Stimulated activated CD8-positive, alpha-beta memory T cell treated with anti-CD3 and anti-CD28 coated beads, Interleukin-12 subunit alpha, Interleukin-12 subunit beta, amount 100 ng/mL, for 24 hours (primary cell): ENCODE data around the gene TRMU.
A peak's percentile ranks its signal among the peaks of the same experiment; 100 is the strongest.

Experiments used
- DNase-seq: peaks from one replicate; pipeline ENCODE4 v3.0.0-alpha.2; 2020; ENCODE audit errors: extremely low read depth

Gene TRMU

GRCh38 chr22:46355996-46356471 is 20.5 kb downstream of the TRMU start:
- DNase-seq: no peak

GRCh38 chr22:46356496-46357480 is 21.3 kb downstream of the TRMU start:
- DNase-seq: no peak

- DNase-seq: no peak
Observed at GRCh38 chr22:46357711-46358520, 22.4 kb downstream of the TRMU start.

GRCh38 chr22:46358766-46359165 is 23.3 kb downstream of the TRMU start:
- DNase-seq: no peak

- no peak for DNase-seq
Observed at GRCh38 chr22:46359362-46359761, 23.8 kb downstream of the TRMU start.

- no peak for DNase-seq
Observed at GRCh38 chr22:46360097-46360496, 24.6 kb downstream of the TRMU start.

- no peak for DNase-seq
Observed at GRCh38 chr22:46360891-46361290, 25.4 kb downstream of the TRMU start.

GRCh38 chr22:46361826-46362202 is 26.3 kb downstream of the TRMU start:
- DNase-seq: no peak

- DNase-seq: no peak
Observed at GRCh38 chr22:46362203-46362933, 26.9 kb downstream of the TRMU start.

GRCh38 chr22:46362934-46363515 is 27.5 kb downstream of the TRMU start:
- DNase-seq: no peak

- DNase-seq: no peak
Observed at GRCh38 chr22:46363611-46364321, 28.3 kb downstream of the TRMU start.

- DNase-seq: no peak
Observed at GRCh38 chr22:46364341-46365165, 29.0 kb downstream of the TRMU start.

GRCh38 chr22:46365166-46365624 is 29.7 kb downstream of the TRMU start:
- DNase-seq: no peak

GRCh38 chr22:46366327-46366731 is 30.8 kb downstream of the TRMU start:
- DNase-seq: no peak

- no peak for DNase-seq
Observed at GRCh38 chr22:46366801-46367706, 31.5 kb downstream of the TRMU start.

- peak; percentile 19 for DNase-seq
Observed at GRCh38 chr22:46367707-46368191, 32.2 kb downstream of the TRMU start.

GRCh38 chr22:46368422-46368821 is 32.9 kb downstream of the TRMU start:
- DNase-seq: no peak

- no peak for DNase-seq
Observed at GRCh38 chr22:46368871-46369715, 33.6 kb downstream of the TRMU start.
